Neural progenitor cell (in vitro differentiated cells): ENCODE measurements around the gene ART1. TPM values are rescaled to one million over a fixed set of nuclear protein-coding genes. Genes with fewer than 3 reads are reported as not detected.
A peak's percentile ranks its signal among the peaks of the same experiment; 100 is the strongest.

Experiments used
- DNase-seq: peaks from one replicate; pipeline ENCODE4 v3.0.0-alpha.2; 2016; ENCODE audit warnings: low spot score
- H2AFZ ChIP-seq: fragments of 200-600 bp; sonication (generic); replicated peaks from 2 replicates; pipeline ENCODE4 v1.6.1; 2016; ENCODE audit warnings: antibody characterized with exemption
- H3F3A ChIP-seq: fragments of 200-600 bp; sonication (generic); 2 replicates; pipeline ENCODE4 v1.6.1; 2016; ENCODE audit warnings: antibody characterized with exemption, low read depth
- H3K27ac ChIP-seq: fragments of 200-600 bp; sonication (generic); 2 replicates; pipeline ENCODE4 v1.5.1; 2016; ENCODE audit warnings: mild to moderate bottlenecking
- H3K27me3 ChIP-seq: fragments of 200-600 bp; sonication (generic); 2 replicates; pipeline ENCODE4 v1.6.1; 2016; ENCODE audit warnings: mild to moderate bottlenecking, moderate library complexity
- H3K36me3 ChIP-seq: fragments of 200-600 bp; sonication (generic); 2 replicates; pipeline ENCODE4 v1.5.1; 2016
- H3K4me1 ChIP-seq: fragments of 200-600 bp; sonication (generic); 2 replicates; pipeline ENCODE4 v1.6.1; 2016; ENCODE audit warnings: mixed run types
- H3K4me2 ChIP-seq: fragments of 200-600 bp; sonication (generic); 2 replicates; pipeline ENCODE4 v1.6.1; 2016
- H3K4me3 ChIP-seq: fragments of 200-600 bp; sonication (generic); 2 replicates; pipeline ENCODE4 v1.5.1; 2016
- H3K79me2 ChIP-seq: fragments of 200-600 bp; sonication (generic); 2 replicates; pipeline ENCODE4 v1.6.1; 2016; ENCODE audit warnings: low read depth
- H3K9ac ChIP-seq: fragments of 200-600 bp; sonication (generic); 2 replicates; pipeline ENCODE4 v1.6.1; 2016
- H3K9me3 ChIP-seq: fragments of 200-600 bp; sonication (generic); 2 replicates; pipeline ENCODE4 v1.5.1; 2016; ENCODE audit warnings: low read depth
- H4K20me1 ChIP-seq: fragments of 200-600 bp; sonication (generic); 2 replicates; pipeline ENCODE4 v1.6.1; 2016; ENCODE audit warnings: low read depth
- H3K27ac Mint-ChIP-seq: 3 replicates; pipeline ENCODE4 v1.8.0; 2021; ENCODE audit warnings: mixed read lengths
- H3K27me3 Mint-ChIP-seq: 2 replicates; pipeline ENCODE4 v1.8.0; 2022; ENCODE audit warnings: low read depth, mild to moderate bottlenecking, inconsistent platforms, moderate library complexity, mixed read lengths; ENCODE audit not compliant: insufficient read depth
- H3K36me3 Mint-ChIP-seq: 3 replicates; pipeline ENCODE4 v1.8.0; 2021; ENCODE audit warnings: mixed read lengths
- H3K4me1 Mint-ChIP-seq: 3 replicates; pipeline ENCODE4 v1.8.0; 2021; ENCODE audit warnings: mixed read lengths
- H3K4me3 Mint-ChIP-seq: 3 replicates; pipeline ENCODE4 v1.8.0; 2021; ENCODE audit warnings: mild to moderate bottlenecking, moderate library complexity, mixed read lengths
- H3K9me3 Mint-ChIP-seq: 3 replicates; pipeline ENCODE4 v1.8.0; 2020; ENCODE audit warnings: mixed read lengths
- CTCF ChIP-seq: fragments of 200-600 bp; sonication (generic); IDR thresholded peaks from 2 replicates; pipeline ENCODE4 v1.5.1; 2017; ENCODE audit warnings: antibody characterized with exemption, mild to moderate bottlenecking
- EZH2 ChIP-seq: fragments of 200-600 bp; sonication (generic); IDR thresholded peaks from 2 replicates; pipeline ENCODE4 v1.6.1; 2017; ENCODE audit warnings: antibody characterized with exemption, mild to moderate bottlenecking, moderate library complexity
- EZH2phosphoT487 ChIP-seq: fragments of 200-600 bp; sonication (generic); IDR thresholded peaks from 2 replicates; pipeline ENCODE4 v1.6.1; 2017; ENCODE audit warnings: antibody characterized with exemption
- total RNA-seq: library from RNA; depleted of rRNA; stranded (reverse); fragments of >200 nt; gene quantifications from 2 replicates; pipeline ENCODE4 v1.2.3, GENCODE V29; 2015; ENCODE audit warnings: low replicate concordance

Gene ART1
- total RNA-seq, 1 donor from 2014 or later, result not detected

- Histone ChIP-seq H3F3A (no peaks in the 10 kb centered on the region), H3K27me3 (no peaks in the 10 kb centered on the region), H3K4me1 (no peaks in the 10 kb centered on the region), H3K9ac (no peak overlapping the region), H3K36me3 (no peaks in the 10 kb centered on the region), H3K4me2 (no peak overlapping the region), H3K9me3 (no peaks in the 10 kb centered on the region), H3K27ac (no peak overlapping the region), H4K20me1 (no peaks in the 10 kb centered on the region), H3K4me3 (no peak overlapping the region), H3K79me2 (no peaks in the 10 kb centered on the region), H2AFZ (no peak overlapping the region)
- no peaks in the 10 kb centered on the region for H3K9me3 Mint-ChIP-seq
- H3K4me1 Mint-ChIP-seq, result no peaks in the 10 kb centered on the region
- no peak overlapping the region for H3K27ac Mint-ChIP-seq
- no peaks in the 10 kb centered on the region for H3K36me3 Mint-ChIP-seq
- DNase-seq, result no peak
- H3K4me3 Mint-ChIP-seq, result no peak overlapping the region
- no peaks in the 10 kb centered on the region for H3K27me3 Mint-ChIP-seq
- no peak for TF ChIP-seq CTCF
- TF ChIP-seq EZH2, result no peak
- TF ChIP-seq EZH2phosphoT487, result no peak
Measured at GRCh38 chr11:3605283-3605662, 39.7 kb upstream of the ART1 start.

GRCh38 chr11:3605771-3606203, 39.1 kb upstream of the ART1 start:
- H3K27ac Mint-ChIP-seq, result no peak overlapping the region
- H3K27me3 ChIP-seq, result no peaks in the 10 kb centered on the region
- no peaks in the 10 kb centered on the region for H3K36me3 ChIP-seq
- no peak for DNase-seq
- H2AFZ ChIP-seq, result no peak overlapping the region
- H4K20me1 ChIP-seq, result no peaks in the 10 kb centered on the region
- no peaks in the 10 kb centered on the region for H3K79me2 ChIP-seq
- H3K4me1 ChIP-seq, result no peaks in the 10 kb centered on the region
- no peaks in the 10 kb centered on the region for H3K36me3 Mint-ChIP-seq
- TF ChIP-seq EZH2phosphoT487 (no peak), EZH2 (no peak), CTCF (no peak)
- no peak overlapping the region for H3K4me3 Mint-ChIP-seq
- H3K9me3 Mint-ChIP-seq, result no peaks in the 10 kb centered on the region
- H3K9ac ChIP-seq, result no peak overlapping the region
- no peak overlapping the region for H3K4me3 ChIP-seq
- H3K27me3 Mint-ChIP-seq, result no peaks in the 10 kb centered on the region
- no peaks in the 10 kb centered on the region for H3F3A ChIP-seq
- H3K27ac ChIP-seq, result no peak overlapping the region
- H3K4me1 Mint-ChIP-seq, result no peaks in the 10 kb centered on the region
- H3K9me3 ChIP-seq, result no peaks in the 10 kb centered on the region
- no peak overlapping the region for H3K4me2 ChIP-seq

GRCh38 chr11:3609416-3610265, 35.3 kb upstream of the ART1 start:
- Histone ChIP-seq H3K9ac (no peak overlapping the region), H3F3A (no peaks in the 10 kb centered on the region), H3K4me3 (no peak overlapping the region), H3K9me3 (peaks cover 3% of the 10 kb centered on the region), H2AFZ (no peak overlapping the region), H3K79me2 (no peaks in the 10 kb centered on the region), H3K36me3 (no peaks in the 10 kb centered on the region), H3K27ac (no peak overlapping the region), H3K4me2 (no peak overlapping the region), H4K20me1 (no peaks in the 10 kb centered on the region), H3K27me3 (no peaks in the 10 kb centered on the region), H3K4me1 (no peaks in the 10 kb centered on the region)
- TF ChIP-seq EZH2phosphoT487 (no peak), CTCF (peak; percentile 80)
- H3K27me3 Mint-ChIP-seq, result no peaks in the 10 kb centered on the region
- peak; percentile 61 for DNase-seq
- H3K27ac Mint-ChIP-seq, result no peak overlapping the region
- H3K9me3 Mint-ChIP-seq, result no peaks in the 10 kb centered on the region
- no peak overlapping the region for H3K4me3 Mint-ChIP-seq
- H3K4me1 Mint-ChIP-seq, result no peaks in the 10 kb centered on the region
- no peaks in the 10 kb centered on the region for H3K36me3 Mint-ChIP-seq
